Measurements from ENCODE around the gene SMG9. TPM values are rescaled to one million over a fixed set of nuclear protein-coding genes. Genes with fewer than 3 reads are reported as not detected.

SMG9 gene
- total RNA-seq, 1 experiment from 2014 or later: 76.0 TPM

- peak within 1 kb of the TSS; percentile 86 for H3K4me3 Mint-ChIP-seq (ENCODE audit: unreplicated experiment)
- peaks cover 10% of the 10 kb centered on the region for H3K36me3 Mint-ChIP-seq (ENCODE audit: insufficient read depth, unreplicated experiment)
- H3K9me3 Mint-ChIP-seq (ENCODE audit: unreplicated experiment): no peaks in the 10 kb centered on the region
- intact Hi-C loops (cut with micrococcal nuclease): loop anchor here (1.0 to 5.0 kb wide), 2 partner anchors 27 to 184 kb away; partner anchors contain the start of genes IRGQ, SMG9 and ZNF576
- ChIA-PET CTCF (interaction anchor here (0.7 to 5.9 kb wide), 9 partner anchors 13 to 226 kb away, joined by 3 to 71 read pairs (median 5); partner anchors contain the start of gene SMG9), POLR2A (interaction anchor here (0.5 to 11.0 kb wide), 9 partner anchors 10 to 1043 kb away, joined by 3 to 409 read pairs (median 4); partner anchors contain the start of genes PLAUR and SMG9)
- no peak for TF ChIP-seq CTCF (IDR thresholded peaks at IDR 0.05; ENCODE audit: unreplicated experiment)
- BruUV-seq (replicated peaks): no TSS peak
- peak; percentile 78 for DNase-seq (ENCODE audit: unreplicated experiment)
- no peaks in the 10 kb centered on the region for H3K27me3 Mint-ChIP-seq (ENCODE audit: insufficient read depth, unreplicated experiment)
- H3K4me1 Mint-ChIP-seq (ENCODE audit: insufficient read depth, unreplicated experiment): peaks cover 88% of the 10 kb centered on the region
- peak within 1 kb of the TSS; percentile 94 for H3K27ac Mint-ChIP-seq (ENCODE audit: low read depth, unreplicated experiment)
Measured at GRCh38 chr19:43780706-43781525, 26.2 kb upstream of the SMG9 start, which contains the start of gene KCNN4. Gene KCNN4 (minus strand): TSS chr19:43780973. CDS start chr19:43780861, 112 bp downstream.

- no TSS peak for BruUV-seq (replicated peaks)
- DNase-seq (ENCODE audit: unreplicated experiment): peak; percentile 67
- H3K27ac Mint-ChIP-seq (ENCODE audit: low read depth, unreplicated experiment): peak overlapping the region; percentile 94
- H3K36me3 Mint-ChIP-seq (ENCODE audit: insufficient read depth, unreplicated experiment): peaks cover 14% of the 10 kb centered on the region
- peaks cover 77% of the 10 kb centered on the region for H3K4me1 Mint-ChIP-seq (ENCODE audit: insufficient read depth, unreplicated experiment)
- peak; percentile 32 for TF ChIP-seq CTCF (IDR thresholded peaks at IDR 0.05; ENCODE audit: unreplicated experiment)
- no peaks in the 10 kb centered on the region for H3K9me3 Mint-ChIP-seq (ENCODE audit: unreplicated experiment)
- ChIA-PET CTCF (interaction anchor here (0.6 to 5.9 kb wide), 11 partner anchors 12 to 502 kb away, joined by 3 to 71 read pairs (median 4); partner anchors contain the start of gene SMG9), POLR2A (interaction anchor here (0.6 to 11.0 kb wide), 7 partner anchors 21 to 1297 kb away, joined by 3 to 409 read pairs (median 4); partner anchors contain the start of genes IRGQ and SMG9)
- H3K4me3 Mint-ChIP-seq (ENCODE audit: unreplicated experiment): peak overlapping the region; percentile 86
- no peaks in the 10 kb centered on the region for H3K27me3 Mint-ChIP-seq (ENCODE audit: insufficient read depth, unreplicated experiment)
- intact Hi-C loops (cut with micrococcal nuclease): loop anchor here (1.0 to 5.0 kb wide), 2 partner anchors 26 to 183 kb away; partner anchors contain the start of genes IRGQ, SMG9 and ZNF576
Measured at GRCh38 chr19:43779820-43780219, 25.1 kb upstream of the SMG9 start.

- POLR2A ChIA-PET: interaction anchor here (0.5 to 11.0 kb wide), 9 partner anchors 20 to 1298 kb away, joined by 3 to 409 read pairs (median 3); partner anchors contain the start of genes IRGQ and SMG9
- no TSS peak for BruUV-seq (replicated peaks)
- Mint-ChIP-seq H3K27me3 (ENCODE audit: insufficient read depth, unreplicated experiment) (no peaks in the 10 kb centered on the region), H3K36me3 (ENCODE audit: insufficient read depth, unreplicated experiment) (peaks cover 14% of the 10 kb centered on the region), H3K9me3 (ENCODE audit: unreplicated experiment) (no peaks in the 10 kb centered on the region), H3K27ac (ENCODE audit: low read depth, unreplicated experiment) (peak overlapping the region; percentile 94), H3K4me1 (ENCODE audit: insufficient read depth, unreplicated experiment) (peaks cover 71% of the 10 kb centered on the region), H3K4me3 (ENCODE audit: unreplicated experiment) (peak overlapping the region; percentile 86)
- intact Hi-C loops (cut with micrococcal nuclease): no loop called here
- peak; percentile 75 for DNase-seq (ENCODE audit: unreplicated experiment)
- CTCF ChIA-PET: interaction anchor here (0.6 to 5.9 kb wide), 14 partner anchors 12 to 502 kb away, joined by 3 to 71 read pairs (median 4); partner anchors contain the start of gene SMG9
- TF ChIP-seq CTCF (IDR thresholded peaks at IDR 0.05; ENCODE audit: unreplicated experiment): no peak
Measured at GRCh38 chr19:43779147-43779819, 24.5 kb upstream of the SMG9 start.
